Adipocyte (in vitro differentiated cells): ENCODE results near the gene ASB13.

Source experiments
- DNase-seq: peaks from one replicate; pipeline ENCODE4 v3.0.0-alpha.2; 2015; ENCODE audit warnings: low read depth
- H3K27me3 ChIP-seq: replicated peaks from 2 replicates; pipeline ENCODE4 v1.7.0; 2013; ENCODE audit warnings: mild to moderate bottlenecking, low read length, moderate library complexity; ENCODE audit not compliant: control insufficient read depth, insufficient read depth
- H3K36me3 ChIP-seq: 2 replicates; pipeline ENCODE4 v1.7.0; 2013; ENCODE audit warnings: low read length, mild to moderate bottlenecking, moderate library complexity; ENCODE audit not compliant: control insufficient read depth, insufficient read depth, severe bottlenecking
- H3K4me1 ChIP-seq: 2 replicates; pipeline ENCODE4 v1.7.0; 2013; ENCODE audit warnings: mild to moderate bottlenecking, low read length, moderate library complexity; ENCODE audit not compliant: control insufficient read depth, insufficient read depth
- H3K4me3 ChIP-seq: 2 replicates; pipeline ENCODE4 v1.7.0; 2013; ENCODE audit warnings: mild to moderate bottlenecking, low read length, moderate library complexity
- H3K9ac ChIP-seq: 2 replicates; pipeline ENCODE4 v1.7.0; 2013; ENCODE audit warnings: mild to moderate bottlenecking, low read length, moderate library complexity
- H3K9me3 ChIP-seq: 2 replicates; pipeline ENCODE4 v1.7.0; 2013; ENCODE audit warnings: mild to moderate bottlenecking, low read length, moderate library complexity; ENCODE audit not compliant: control insufficient read depth

Gene ASB13

GRCh38 chr10:5619362-5620211, 46.8 kb downstream of the ASB13 start:
- Histone ChIP-seq H3K9me3 (no peaks in the 10 kb centered on the region), H3K36me3 (no peaks in the 10 kb centered on the region), H3K4me1 (peaks cover 44% of the 10 kb centered on the region), H3K4me3 (no peak overlapping the region), H3K27me3 (no peaks in the 10 kb centered on the region), H3K9ac (peak overlapping the region; percentile 27)
- DNase-seq = no peak

- H3K4me1 ChIP-seq = peaks cover 52% of the 10 kb centered on the region
- H3K9me3 ChIP-seq = no peaks in the 10 kb centered on the region
- no peak overlapping the region for H3K4me3 ChIP-seq
- peak overlapping the region; percentile 27 for H3K9ac ChIP-seq
- DNase-seq = no peak
- no peaks in the 10 kb centered on the region for H3K36me3 ChIP-seq
- no peaks in the 10 kb centered on the region for H3K27me3 ChIP-seq
Measured at GRCh38 chr10:5618829-5619228, 47.6 kb downstream of the ASB13 start.

- no peak for DNase-seq
- H3K4me3 ChIP-seq = no peak overlapping the region
- no peaks in the 10 kb centered on the region for H3K36me3 ChIP-seq
- no peaks in the 10 kb centered on the region for H3K27me3 ChIP-seq
- peaks cover 56% of the 10 kb centered on the region for H3K4me1 ChIP-seq
- H3K9ac ChIP-seq = peak overlapping the region; percentile 27
- no peaks in the 10 kb centered on the region for H3K9me3 ChIP-seq
Measured at GRCh38 chr10:5618042-5618441, 48.4 kb downstream of the ASB13 start.

GRCh38 chr10:5617521-5617920, 48.9 kb downstream of the ASB13 start:
- H3K4me3 ChIP-seq = no peak overlapping the region
- H3K9me3 ChIP-seq = no peaks in the 10 kb centered on the region
- H3K36me3 ChIP-seq = no peaks in the 10 kb centered on the region
- peaks cover 53% of the 10 kb centered on the region for H3K4me1 ChIP-seq
- H3K9ac ChIP-seq = no peak overlapping the region
- no peaks in the 10 kb centered on the region for H3K27me3 ChIP-seq
- no peak for DNase-seq

- Histone ChIP-seq H3K4me1 (peaks cover 53% of the 10 kb centered on the region), H3K36me3 (no peaks in the 10 kb centered on the region), H3K9ac (no peak overlapping the region), H3K9me3 (no peaks in the 10 kb centered on the region), H3K27me3 (no peaks in the 10 kb centered on the region), H3K4me3 (no peak overlapping the region)
- DNase-seq = no peak
Measured at GRCh38 chr10:5616836-5617235, 49.6 kb downstream of the ASB13 start.

- DNase-seq = no peak
- Histone ChIP-seq H3K27me3 (no peaks in the 10 kb centered on the region), H3K9me3 (no peaks in the 10 kb centered on the region), H3K4me3 (no peak overlapping the region), H3K36me3 (no peaks in the 10 kb centered on the region), H3K9ac (no peak overlapping the region), H3K4me1 (peaks cover 53% of the 10 kb centered on the region)
Measured at GRCh38 chr10:5616046-5616445, 50.3 kb downstream of the ASB13 start.

GRCh38 chr10:5615316-5615715, 51.1 kb downstream of the ASB13 start:
- peaks cover 52% of the 10 kb centered on the region for H3K4me1 ChIP-seq
- H3K9ac ChIP-seq = no peak overlapping the region
- H3K4me3 ChIP-seq = no peak overlapping the region
- H3K36me3 ChIP-seq = no peaks in the 10 kb centered on the region
- DNase-seq = no peak
- no peaks in the 10 kb centered on the region for H3K9me3 ChIP-seq
- H3K27me3 ChIP-seq = no peaks in the 10 kb centered on the region

GRCh38 chr10:5614155-5614721, 52.2 kb downstream of the ASB13 start:
- peak; percentile 76 for DNase-seq
- H3K4me1 ChIP-seq = peaks cover 42% of the 10 kb centered on the region

GRCh38 chr10:5613481-5614154, 52.8 kb downstream of the ASB13 start:
- Histone ChIP-seq H3K27me3 (peaks cover 5% of the 10 kb centered on the region), H3K4me3 (no peak overlapping the region), H3K4me1 (peaks cover 35% of the 10 kb centered on the region), H3K36me3 (no peaks in the 10 kb centered on the region), H3K9ac (peak overlapping the region; percentile 32), H3K9me3 (no peaks in the 10 kb centered on the region)
- no peak for DNase-seq

More at GRCh38 chr10:5614155-5614721, 52.2 kb downstream of the ASB13 start:
- H3K27me3 ChIP-seq = peaks cover 2% of the 10 kb centered on the region
- H3K9ac ChIP-seq = peak overlapping the region; percentile 32
- peak overlapping the region; percentile 23 for H3K4me3 ChIP-seq
- H3K36me3 ChIP-seq = no peaks in the 10 kb centered on the region
- no peaks in the 10 kb centered on the region for H3K9me3 ChIP-seq

- H3K4me3 ChIP-seq = no peak overlapping the region
- H3K36me3 ChIP-seq = no peaks in the 10 kb centered on the region
- H3K4me1 ChIP-seq = peaks cover 29% of the 10 kb centered on the region
- H3K9me3 ChIP-seq = no peaks in the 10 kb centered on the region
- DNase-seq = no peak
- H3K27me3 ChIP-seq = peaks cover 5% of the 10 kb centered on the region
- no peak overlapping the region for H3K9ac ChIP-seq
Measured at GRCh38 chr10:5611899-5612680, 54.3 kb downstream of the ASB13 start.
